ENCODE data around the gene USP7.
"Not testable (repeated sequence)": the region's sequence is repeated elsewhere in the genome, so short reads cannot be mapped to it uniquely, and the experiment has no call there.

The USP7 gene

DNA sequence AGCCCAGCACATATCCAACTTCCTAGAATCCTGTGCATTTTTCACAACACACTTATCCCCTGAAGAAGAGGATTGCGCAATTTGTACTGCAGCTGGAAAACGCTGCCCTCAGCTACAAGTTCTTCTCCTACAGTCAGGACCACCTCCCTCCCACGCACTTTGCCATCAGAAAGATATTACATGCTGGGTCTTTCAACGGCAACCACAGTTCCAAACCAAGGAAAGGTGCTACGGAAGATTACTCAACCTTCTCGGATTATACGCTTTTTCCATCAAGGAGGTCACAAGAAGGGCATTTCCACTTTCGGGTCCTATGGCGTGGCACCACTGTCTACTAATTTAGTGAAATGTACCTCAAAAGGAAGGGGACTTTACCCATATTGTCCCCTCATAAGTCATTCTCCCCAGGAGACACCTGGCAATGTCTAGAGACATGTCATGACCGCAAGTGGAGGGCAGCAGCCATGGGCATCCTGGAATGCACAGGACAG lies 35.2 kb downstream of the USP7 start:
- Histone ChIP-seq H3K27me3 (ENCODE audit: control insufficient read depth, insufficient read depth, low read length, poor library complexity, severe bottlenecking) (no peaks in the 10 kb centered on the region), H3K4me3 (ENCODE audit: insufficient read depth, low read depth, low read length) (no peak overlapping the region), H3K4me1 (ENCODE audit: control insufficient read depth, insufficient read depth, low read length) (peaks cover 6% of the 10 kb centered on the region), H3K9me3 (ENCODE audit: control insufficient read depth, low read length) (no peaks in the 10 kb centered on the region), H3K27ac (ENCODE audit: insufficient read depth, low read depth, low read length, poor library complexity, severe bottlenecking) (no peak overlapping the region), H3K36me3 (ENCODE audit: control insufficient read depth, insufficient read depth, low read length) (peaks cover 8% of the 10 kb centered on the region)
- 93 to 96% methylated on average over 10 of the region's 10 CpGs for WGBS, 2 experiments

GRCh38 chr16:8926827-8927226 lies 36.9 kb downstream of the USP7 start:
- no peaks in the 10 kb centered on the region for H3K27me3 ChIP-seq (ENCODE audit: control insufficient read depth, insufficient read depth, low read length, poor library complexity, severe bottlenecking)
- 93 to 97% methylated on average over 11 of the region's 11 CpGs for WGBS, 2 experiments
- H3K4me1 ChIP-seq (ENCODE audit: control insufficient read depth, insufficient read depth, low read length), result peaks cover 6% of the 10 kb centered on the region
- H3K36me3 ChIP-seq (ENCODE audit: control insufficient read depth, insufficient read depth, low read length), result peaks cover 15% of the 10 kb centered on the region
- H3K27ac ChIP-seq (ENCODE audit: insufficient read depth, low read depth, low read length, poor library complexity, severe bottlenecking), result no peak overlapping the region
- no peaks in the 10 kb centered on the region for H3K9me3 ChIP-seq (ENCODE audit: control insufficient read depth, low read length)
- H3K4me3 ChIP-seq (ENCODE audit: insufficient read depth, low read depth, low read length), result no peak overlapping the region

DNA sequence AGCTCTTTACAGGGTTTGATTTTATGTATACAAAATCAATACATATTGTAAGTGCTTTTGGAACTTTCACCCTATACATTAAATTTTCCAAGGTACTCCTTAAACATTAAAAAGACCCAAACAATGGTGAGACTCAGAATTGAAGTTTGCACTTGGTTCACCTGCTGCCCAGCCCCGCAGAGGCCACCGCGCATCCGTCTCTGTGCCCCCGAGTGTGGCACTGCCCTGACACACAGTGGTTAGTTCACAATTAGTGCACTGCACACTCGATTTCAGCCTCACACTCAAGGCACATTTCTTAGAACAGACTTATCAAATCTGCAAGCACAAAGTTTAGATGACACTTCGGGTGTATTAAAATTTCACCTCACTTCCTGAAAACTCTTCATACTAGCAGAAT lies 38.3 kb downstream of the USP7 start:
- 95 to 96% methylated on average over 7 of the region's 7 CpGs for WGBS, 2 experiments
- no peaks in the 10 kb centered on the region for H3K27me3 ChIP-seq (ENCODE audit: control insufficient read depth, insufficient read depth, low read length, poor library complexity, severe bottlenecking)
- H3K4me3 ChIP-seq (ENCODE audit: insufficient read depth, low read depth, low read length), result no peak overlapping the region
- peaks cover 6% of the 10 kb centered on the region for H3K4me1 ChIP-seq (ENCODE audit: control insufficient read depth, insufficient read depth, low read length)
- H3K36me3 ChIP-seq (ENCODE audit: control insufficient read depth, insufficient read depth, low read length), result peaks cover 19% of the 10 kb centered on the region
- H3K9me3 ChIP-seq (ENCODE audit: control insufficient read depth, low read length), result no peaks in the 10 kb centered on the region
- H3K27ac ChIP-seq (ENCODE audit: insufficient read depth, low read depth, low read length, poor library complexity, severe bottlenecking), result no peak overlapping the region

GRCh38 chr16:8924214-8924613 lies 39.5 kb downstream of the USP7 start:
- Histone ChIP-seq H3K27me3 (ENCODE audit: control insufficient read depth, insufficient read depth, low read length, poor library complexity, severe bottlenecking) (no peaks in the 10 kb centered on the region), H3K4me3 (ENCODE audit: insufficient read depth, low read depth, low read length) (no peak overlapping the region), H3K27ac (ENCODE audit: insufficient read depth, low read depth, low read length, poor library complexity, severe bottlenecking) (no peak overlapping the region), H3K4me1 (ENCODE audit: control insufficient read depth, insufficient read depth, low read length) (peaks cover 4% of the 10 kb centered on the region), H3K36me3 (ENCODE audit: control insufficient read depth, insufficient read depth, low read length) (peaks cover 27% of the 10 kb centered on the region), H3K9me3 (ENCODE audit: control insufficient read depth, low read length) (no peaks in the 10 kb centered on the region)
- WGBS, 2 experiments, result 90 to 94% methylated on average over 4 of the region's 4 CpGs

- 92 to 93% methylated on average over 11 of the region's 11 CpGs for WGBS, 2 experiments
Observed at GRCh38 chr16:8923199-8923598, 40.5 kb downstream of the USP7 start.

DNA sequence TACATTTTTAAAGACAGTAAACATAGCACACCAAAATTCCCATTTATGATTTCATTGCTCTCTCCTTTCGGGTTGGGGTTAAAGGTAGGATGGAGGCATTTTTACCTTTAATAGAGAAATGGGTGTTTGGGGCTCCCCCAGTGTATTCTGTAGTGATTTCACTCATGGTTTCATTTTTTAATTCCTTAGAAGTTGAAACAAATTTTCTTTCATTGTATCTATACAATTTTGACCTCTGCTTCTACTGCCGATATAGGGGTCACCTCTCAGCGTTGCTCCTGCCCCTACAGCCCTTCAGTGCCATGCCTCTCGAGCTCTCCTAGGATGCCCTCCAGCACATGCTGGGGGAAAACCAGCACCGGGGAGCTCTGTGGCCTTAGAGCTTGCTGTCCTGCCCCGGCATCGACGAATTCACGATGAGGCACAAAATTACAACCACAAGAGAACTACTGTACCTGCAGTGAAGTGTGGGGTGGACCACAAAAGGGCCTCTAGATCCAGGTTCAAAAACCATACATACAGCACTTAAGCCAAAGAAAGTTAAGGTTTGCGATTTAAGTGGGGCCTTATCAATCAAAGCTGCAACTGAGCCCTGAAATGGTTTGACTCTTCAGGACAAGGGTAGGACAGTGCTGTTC lies 42.2 kb downstream of the USP7 start:
- no peaks in the 10 kb centered on the region for H3K4me1 ChIP-seq (ENCODE audit: control insufficient read depth, insufficient read depth, low read length)
- peaks cover 23% of the 10 kb centered on the region for H3K36me3 ChIP-seq (ENCODE audit: control insufficient read depth, insufficient read depth, low read length)
- no peak overlapping the region for H3K27ac ChIP-seq (ENCODE audit: insufficient read depth, low read depth, low read length, poor library complexity, severe bottlenecking)
- 96 to 97% methylated on average over 9 to 10 of the region's 10 CpGs for WGBS, 2 experiments
- H3K4me3 ChIP-seq (ENCODE audit: insufficient read depth, low read depth, low read length), result no peak overlapping the region
- H3K27me3 ChIP-seq (ENCODE audit: control insufficient read depth, insufficient read depth, low read length, poor library complexity, severe bottlenecking), result no peaks in the 10 kb centered on the region
- H3K9me3 ChIP-seq (ENCODE audit: control insufficient read depth, low read length), result no peaks in the 10 kb centered on the region

More at GRCh38 chr16:8923199-8923598, 40.5 kb downstream of the USP7 start:
- no peak overlapping the region for H3K4me3 ChIP-seq (ENCODE audit: insufficient read depth, low read depth, low read length)
- H3K4me1 ChIP-seq (ENCODE audit: control insufficient read depth, insufficient read depth, low read length), result no peaks in the 10 kb centered on the region
- no peak overlapping the region for H3K27ac ChIP-seq (ENCODE audit: insufficient read depth, low read depth, low read length, poor library complexity, severe bottlenecking)
- no peaks in the 10 kb centered on the region for H3K9me3 ChIP-seq (ENCODE audit: control insufficient read depth, low read length)
- H3K27me3 ChIP-seq (ENCODE audit: control insufficient read depth, insufficient read depth, low read length, poor library complexity, severe bottlenecking), result no peaks in the 10 kb centered on the region
- H3K36me3 ChIP-seq (ENCODE audit: control insufficient read depth, insufficient read depth, low read length), result peaks cover 20% of the 10 kb centered on the region

GRCh38 chr16:8920645-8921346 lies 42.9 kb downstream of the USP7 start:
- 95% methylated on average over 6 of the region's 6 CpGs for WGBS, 2 experiments
- H3K27ac ChIP-seq (ENCODE audit: insufficient read depth, low read depth, low read length, poor library complexity, severe bottlenecking), result no peak overlapping the region

DNA sequence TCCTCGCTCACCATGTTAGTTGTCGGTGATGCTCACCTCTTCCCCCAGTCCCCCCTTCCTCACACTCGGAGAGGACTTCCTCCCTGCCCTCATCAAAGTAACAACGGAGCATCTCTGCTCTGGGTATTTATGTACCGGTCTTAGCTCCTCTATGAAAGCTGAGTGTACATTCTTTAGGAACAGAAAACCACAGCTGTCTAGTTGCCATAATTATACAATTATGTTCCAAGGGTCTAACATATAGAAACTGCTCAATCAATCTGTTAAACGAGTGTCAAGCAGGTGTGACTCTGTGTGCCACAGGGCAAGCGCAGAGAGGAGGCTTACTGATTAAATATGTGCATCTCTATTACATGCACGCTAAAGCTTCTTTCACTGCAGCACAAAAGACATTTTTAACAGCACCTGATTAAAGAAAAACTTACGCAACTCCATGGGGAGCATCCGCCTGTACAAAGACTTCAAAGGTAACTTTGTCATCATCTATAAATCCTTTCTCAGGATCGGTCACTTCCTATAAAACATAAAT lies 43.7 kb downstream of the USP7 start:
- H3K9me3 ChIP-seq (ENCODE audit: control insufficient read depth, low read length), result no peaks in the 10 kb centered on the region
- 94 to 96% methylated on average over 11 of the region's 11 CpGs for WGBS, 2 experiments
- H3K27me3 ChIP-seq (ENCODE audit: control insufficient read depth, insufficient read depth, low read length, poor library complexity, severe bottlenecking), result no peaks in the 10 kb centered on the region
- no peak overlapping the region for H3K4me3 ChIP-seq (ENCODE audit: insufficient read depth, low read depth, low read length)
- peaks cover 26% of the 10 kb centered on the region for H3K36me3 ChIP-seq (ENCODE audit: control insufficient read depth, insufficient read depth, low read length)
- H3K4me1 ChIP-seq (ENCODE audit: control insufficient read depth, insufficient read depth, low read length), result no peaks in the 10 kb centered on the region
- H3K27ac ChIP-seq (ENCODE audit: insufficient read depth, low read depth, low read length, poor library complexity, severe bottlenecking), result no peak overlapping the region

More at GRCh38 chr16:8920645-8921346, 42.9 kb downstream of the USP7 start:
- H3K9me3 ChIP-seq (ENCODE audit: control insufficient read depth, low read length), result no peaks in the 10 kb centered on the region
- no peaks in the 10 kb centered on the region for H3K27me3 ChIP-seq (ENCODE audit: control insufficient read depth, insufficient read depth, low read length, poor library complexity, severe bottlenecking)
- H3K4me3 ChIP-seq (ENCODE audit: insufficient read depth, low read depth, low read length), result no peak overlapping the region
- H3K36me3 ChIP-seq (ENCODE audit: control insufficient read depth, insufficient read depth, low read length), result peaks cover 24% of the 10 kb centered on the region
- no peaks in the 10 kb centered on the region for H3K4me1 ChIP-seq (ENCODE audit: control insufficient read depth, insufficient read depth, low read length)

GRCh38 chr16:8919089-8919933 lies 44.4 kb downstream of the USP7 start:
- WGBS, 2 experiments, result 95 to 96% methylated on average over 18 of the region's 18 CpGs
- Histone ChIP-seq H3K27me3 (ENCODE audit: control insufficient read depth, insufficient read depth, low read length, poor library complexity, severe bottlenecking) (no peaks in the 10 kb centered on the region), H3K4me3 (ENCODE audit: insufficient read depth, low read depth, low read length) (no peak overlapping the region), H3K36me3 (ENCODE audit: control insufficient read depth, insufficient read depth, low read length) (peaks cover 32% of the 10 kb centered on the region), H3K9me3 (ENCODE audit: control insufficient read depth, low read length) (no peaks in the 10 kb centered on the region), H3K27ac (ENCODE audit: insufficient read depth, low read depth, low read length, poor library complexity, severe bottlenecking) (no peak overlapping the region), H3K4me1 (ENCODE audit: control insufficient read depth, insufficient read depth, low read length) (no peaks in the 10 kb centered on the region)

DNA sequence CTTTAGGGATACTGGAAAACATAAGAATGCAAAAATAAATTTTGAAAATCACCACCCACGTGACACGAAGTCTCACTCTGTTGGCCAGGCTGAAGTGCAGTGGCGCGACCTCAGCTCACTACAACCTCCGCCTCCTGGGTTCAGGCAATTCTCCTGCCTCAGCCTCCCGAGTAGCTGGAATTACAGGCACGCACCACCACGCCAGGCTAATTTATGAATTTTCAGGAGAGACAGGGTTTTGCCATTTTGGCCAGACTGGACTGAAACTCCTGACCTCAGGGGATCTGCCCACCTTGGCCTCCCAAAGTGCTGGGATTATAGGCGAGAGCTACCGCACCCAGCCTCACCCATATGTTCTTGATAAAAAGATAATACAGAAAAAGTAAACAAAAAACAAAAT lies 46.4 kb downstream of the USP7 start:
- 94 to 96% methylated on average over 10 of the region's 10 CpGs for WGBS, 2 experiments
- not testable (repeated sequence) for H3K27me3 ChIP-seq (ENCODE audit: control insufficient read depth, insufficient read depth, low read length, poor library complexity, severe bottlenecking); H3K4me1 ChIP-seq (ENCODE audit: control insufficient read depth, insufficient read depth, low read length); H3K27ac ChIP-seq (ENCODE audit: insufficient read depth, low read depth, low read length, poor library complexity, severe bottlenecking); H3K4me3 ChIP-seq (ENCODE audit: insufficient read depth, low read depth, low read length); H3K9me3 ChIP-seq (ENCODE audit: control insufficient read depth, low read length)
- peaks cover 34% of the 10 kb centered on the region for H3K36me3 ChIP-seq (ENCODE audit: control insufficient read depth, insufficient read depth, low read length)

Data from ectodermal cell (in vitro differentiated cells).